ENCODE results near the gene ZNF804B. TPM values are rescaled to one million over a fixed set of nuclear protein-coding genes. Genes with fewer than 3 reads are reported as not detected.

Gene ZNF804B
- total RNA-seq, 1 donor from 2014 or later: not detected

- DNase-seq (ENCODE audit: extremely low spot score, unreplicated experiment): no peak
- H3K27me3 Mint-ChIP-seq (ENCODE audit: unreplicated experiment): no peaks in the 10 kb centered on the region
- TF ChIP-seq, protein P1, sequence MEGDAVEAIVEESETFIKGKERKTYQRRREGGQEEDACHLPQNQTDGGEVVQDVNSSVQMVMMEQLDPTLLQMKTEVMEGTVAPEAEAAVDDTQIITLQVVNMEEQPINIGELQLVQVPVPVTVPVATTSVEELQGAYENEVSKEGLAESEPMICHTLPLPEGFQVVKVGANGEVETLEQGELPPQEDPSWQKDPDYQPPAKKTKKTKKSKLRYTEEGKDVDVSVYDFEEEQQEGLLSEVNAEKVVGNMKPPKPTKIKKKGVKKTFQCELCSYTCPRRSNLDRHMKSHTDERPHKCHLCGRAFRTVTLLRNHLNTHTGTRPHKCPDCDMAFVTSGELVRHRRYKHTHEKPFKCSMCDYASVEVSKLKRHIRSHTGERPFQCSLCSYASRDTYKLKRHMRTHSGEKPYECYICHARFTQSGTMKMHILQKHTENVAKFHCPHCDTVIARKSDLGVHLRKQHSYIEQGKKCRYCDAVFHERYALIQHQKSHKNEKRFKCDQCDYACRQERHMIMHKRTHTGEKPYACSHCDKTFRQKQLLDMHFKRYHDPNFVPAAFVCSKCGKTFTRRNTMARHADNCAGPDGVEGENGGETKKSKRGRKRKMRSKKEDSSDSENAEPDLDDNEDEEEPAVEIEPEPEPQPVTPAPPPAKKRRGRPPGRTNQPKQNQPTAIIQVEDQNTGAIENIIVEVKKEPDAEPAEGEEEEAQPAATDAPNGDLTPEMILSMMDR (IDR thresholded peaks at IDR 0.05): no peak
- H3K9me3 Mint-ChIP-seq (ENCODE audit: unreplicated experiment): peaks cover 11% of the 10 kb centered on the region
- no peak overlapping the region for H3K4me3 Mint-ChIP-seq (ENCODE audit: unreplicated experiment)
- H3K36me3 Mint-ChIP-seq (ENCODE audit: unreplicated experiment): no peaks in the 10 kb centered on the region
- no peaks in the 10 kb centered on the region for H3K4me1 Mint-ChIP-seq (ENCODE audit: unreplicated experiment)
- H3K27ac Mint-ChIP-seq (ENCODE audit: unreplicated experiment): no peak overlapping the region
These were observed 557.2 kb downstream of the ZNF804B start for GRCh38 chr7:89316584-89317251.

DNA sequence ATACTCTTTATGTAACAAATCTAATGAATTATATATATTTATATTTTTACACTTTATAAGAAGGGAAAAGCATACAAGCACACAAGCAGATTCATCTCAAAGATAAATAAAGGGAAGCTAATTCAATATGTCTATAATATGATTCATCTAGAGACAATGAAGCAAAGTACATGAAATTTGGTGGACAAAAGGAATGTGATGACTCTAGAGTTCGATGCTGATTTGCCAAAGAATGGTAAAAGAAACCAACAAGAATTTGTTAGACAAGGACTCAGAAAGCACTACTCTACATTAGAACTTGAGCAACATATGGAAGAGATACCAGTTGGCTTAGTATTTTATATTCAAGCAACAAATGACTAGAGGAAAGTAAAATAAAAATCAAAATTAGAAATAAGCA lies 572.5 kb downstream of the ZNF804B start:
- no peaks in the 10 kb centered on the region for H3K27me3 Mint-ChIP-seq (ENCODE audit: unreplicated experiment)
- H3K4me1 Mint-ChIP-seq (ENCODE audit: unreplicated experiment): no peaks in the 10 kb centered on the region
- no peak for DNase-seq (ENCODE audit: extremely low spot score, unreplicated experiment)
- H3K4me3 Mint-ChIP-seq (ENCODE audit: unreplicated experiment): no peak overlapping the region
- H3K27ac Mint-ChIP-seq (ENCODE audit: unreplicated experiment): no peak overlapping the region
- H3K9me3 Mint-ChIP-seq (ENCODE audit: unreplicated experiment): no peaks in the 10 kb centered on the region
- TF ChIP-seq, protein P1 (IDR thresholded peaks at IDR 0.05): no peak
- H3K36me3 Mint-ChIP-seq (ENCODE audit: unreplicated experiment): no peaks in the 10 kb centered on the region

DNA sequence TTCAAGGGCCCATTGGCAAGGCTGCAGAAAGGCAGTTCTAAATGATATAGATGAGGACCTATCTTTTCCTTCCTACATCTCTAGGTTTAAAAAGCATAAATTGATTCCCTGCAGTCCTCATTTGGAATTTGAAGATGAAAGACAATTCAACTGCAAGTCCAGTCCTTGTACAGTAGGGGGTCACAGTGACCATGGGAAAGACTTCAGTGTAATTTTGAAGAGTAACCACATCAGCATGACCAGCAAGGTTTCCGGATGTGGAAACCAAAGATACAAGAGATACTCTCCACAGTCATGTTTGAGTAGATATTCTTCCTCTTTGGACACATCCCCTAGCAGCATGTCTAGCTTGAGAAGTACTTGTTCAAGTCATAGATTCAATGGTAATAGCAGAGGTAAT lies 575.3 kb downstream of the ZNF804B start:
- TF ChIP-seq, protein P1 (IDR thresholded peaks at IDR 0.05): no peak
- Mint-ChIP-seq H3K27ac (ENCODE audit: unreplicated experiment) (no peak overlapping the region), H3K9me3 (ENCODE audit: unreplicated experiment) (no peaks in the 10 kb centered on the region), H3K27me3 (ENCODE audit: unreplicated experiment) (no peaks in the 10 kb centered on the region), H3K4me1 (ENCODE audit: unreplicated experiment) (no peaks in the 10 kb centered on the region), H3K36me3 (ENCODE audit: unreplicated experiment) (no peaks in the 10 kb centered on the region), H3K4me3 (ENCODE audit: unreplicated experiment) (no peak overlapping the region)
- no peak for DNase-seq (ENCODE audit: extremely low spot score, unreplicated experiment)

DNA sequence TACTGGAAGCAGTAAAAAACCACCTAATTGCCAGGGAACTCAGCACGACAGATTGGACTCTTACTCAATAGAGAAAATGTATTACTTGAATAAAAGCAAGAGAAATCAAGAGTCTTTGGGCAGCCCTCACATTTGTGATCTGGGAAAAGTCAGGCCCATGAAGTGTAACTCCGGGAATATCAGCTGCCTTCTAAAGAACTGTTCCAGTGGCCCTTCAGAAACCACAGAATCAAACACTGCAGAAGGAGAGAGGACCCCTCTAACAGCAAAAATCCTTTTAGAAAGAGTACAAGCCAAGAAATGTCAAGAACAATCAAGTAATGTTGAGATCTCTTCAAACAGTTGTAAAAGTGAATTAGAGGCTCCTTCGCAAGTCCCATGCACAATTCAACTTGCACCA lies 576.0 kb downstream of the ZNF804B start:
- Mint-ChIP-seq H3K4me1 (ENCODE audit: unreplicated experiment) (no peaks in the 10 kb centered on the region), H3K27ac (ENCODE audit: unreplicated experiment) (no peak overlapping the region), H3K36me3 (ENCODE audit: unreplicated experiment) (no peaks in the 10 kb centered on the region), H3K4me3 (ENCODE audit: unreplicated experiment) (no peak overlapping the region), H3K27me3 (ENCODE audit: unreplicated experiment) (no peaks in the 10 kb centered on the region), H3K9me3 (ENCODE audit: unreplicated experiment) (no peaks in the 10 kb centered on the region)
- TF ChIP-seq, protein P1 (IDR thresholded peaks at IDR 0.05): no peak
- DNase-seq (ENCODE audit: extremely low spot score, unreplicated experiment): no peak

GRCh38 chr7:89336121-89336520 lies 576.6 kb downstream of the ZNF804B start:
- no peaks in the 10 kb centered on the region for H3K9me3 Mint-ChIP-seq (ENCODE audit: unreplicated experiment)
- H3K4me3 Mint-ChIP-seq (ENCODE audit: unreplicated experiment): no peak overlapping the region
- DNase-seq (ENCODE audit: extremely low spot score, unreplicated experiment): no peak
- H3K27me3 Mint-ChIP-seq (ENCODE audit: unreplicated experiment): no peaks in the 10 kb centered on the region
- no peaks in the 10 kb centered on the region for H3K36me3 Mint-ChIP-seq (ENCODE audit: unreplicated experiment)
- H3K27ac Mint-ChIP-seq (ENCODE audit: unreplicated experiment): no peak overlapping the region
- no peaks in the 10 kb centered on the region for H3K4me1 Mint-ChIP-seq (ENCODE audit: unreplicated experiment)
- TF ChIP-seq, protein P1 (IDR thresholded peaks at IDR 0.05): no peak
